Measurements from ENCODE around the gene EML1. TPM values are rescaled to one million over a fixed set of nuclear protein-coding genes. Genes with fewer than 3 reads are reported as not detected.

The EML1 gene
- total RNA-seq, 3 donors from 2014 or later (not counting 1 experiment from before 2014, with no cell fraction given), result not detected

DNA sequence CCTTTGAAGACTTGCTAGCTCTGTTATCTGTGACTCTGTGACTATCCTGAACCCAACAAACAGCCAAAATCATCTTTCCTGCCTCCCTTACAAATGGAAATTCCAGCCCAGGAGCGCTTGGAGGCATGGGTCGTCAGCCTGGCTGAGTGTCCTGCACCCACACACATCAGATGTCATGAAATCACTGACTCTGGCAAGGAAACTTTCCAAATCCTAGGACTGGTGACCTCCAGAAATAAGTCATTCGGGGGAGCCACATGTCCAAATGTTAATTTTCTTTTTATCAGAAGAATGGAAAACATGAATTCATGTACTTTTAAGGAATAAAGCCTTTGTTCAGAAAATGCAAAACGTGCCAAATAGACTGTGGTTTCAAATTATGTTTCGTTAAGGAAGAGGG, 175.7 kb downstream of the EML1 start:
- Mint-ChIP-seq H3K4me1 (peaks cover 9 to 15% of the 10 kb centered on the region in 2 donors), H3K9me3 (no peaks in the 10 kb centered on the region), H3K27me3 (ENCODE audit: low read depth in 2 of 2) (peaks cover 8 to 16% of the 10 kb centered on the region in 2 donors), H3K27ac (no peak overlapping the region), H3K4me3 (peak overlapping the region; percentile 29), H3K36me3 (no peaks in the 10 kb centered on the region)
- Histone ChIP-seq H3K27ac (ENCODE audit: low read length) (no peak overlapping the region), H3K9me3 (ENCODE audit: control insufficient read depth, insufficient read depth, low read length) (no peaks in the 10 kb centered on the region), H3K27me3 (ENCODE audit: control insufficient read depth, insufficient read depth, low read length) (no peaks in the 10 kb centered on the region), H3K4me3 (ENCODE audit: low read length) (no peak overlapping the region), H3K36me3 (ENCODE audit: control insufficient read depth, insufficient read depth, low read length) (no peaks in the 10 kb centered on the region), H3K4me1 (ENCODE audit: control insufficient read depth, insufficient read depth, low read length) (peaks cover 14% of the 10 kb centered on the region)
- 76% methylated on average over 5 of the region's 5 CpGs for WGBS (ENCODE audit: insufficient coverage)
- ATAC-seq (no peak), DNase-seq (no peak)
- TF ChIP-seq CTCF (IDR thresholded peaks at IDR 0.05), result no peak
- intact Hi-C loops (cut with micrococcal nuclease), result no loop called here

- H3K27me3 Mint-ChIP-seq (ENCODE audit: low read depth in 2 of 2), result peaks cover 6 to 8% of the 10 kb centered on the region in 2 donors
- Histone ChIP-seq H3K9me3 (ENCODE audit: control insufficient read depth, insufficient read depth, low read length) (no peaks in the 10 kb centered on the region), H3K4me1 (ENCODE audit: control insufficient read depth, insufficient read depth, low read length) (peaks cover 14% of the 10 kb centered on the region), H3K27me3 (ENCODE audit: control insufficient read depth, insufficient read depth, low read length) (no peaks in the 10 kb centered on the region), H3K27ac (ENCODE audit: low read length) (no peak overlapping the region), H3K4me3 (ENCODE audit: low read length) (no peak overlapping the region), H3K36me3 (ENCODE audit: control insufficient read depth, insufficient read depth, low read length) (no peaks in the 10 kb centered on the region)
- no peaks in the 10 kb centered on the region for H3K9me3 Mint-ChIP-seq
- no peaks in the 10 kb centered on the region for H3K36me3 Mint-ChIP-seq
- no peak for ATAC-seq
- intact Hi-C loops (cut with micrococcal nuclease), result no loop called here
- peaks cover 9 to 16% of the 10 kb centered on the region in 2 donors for H3K4me1 Mint-ChIP-seq
- TF ChIP-seq CTCF (IDR thresholded peaks at IDR 0.05), result no peak
- peak overlapping the region; percentile 74 for H3K4me3 Mint-ChIP-seq
- WGBS (ENCODE audit: insufficient coverage), result 90% methylated on average over 6 of the region's 6 CpGs
- DNase-seq, result no peak
- no peak overlapping the region for H3K27ac Mint-ChIP-seq
Observed at GRCh38 chr14:99969673-99970322, 176.6 kb downstream of the EML1 start.

GRCh38 chr14:99971087-99971940, 178.1 kb downstream of the EML1 start:
- Histone ChIP-seq H3K27me3 (ENCODE audit: control insufficient read depth, insufficient read depth, low read length) (no peaks in the 10 kb centered on the region), H3K27ac (ENCODE audit: low read length) (no peak overlapping the region), H3K4me1 (ENCODE audit: control insufficient read depth, insufficient read depth, low read length) (peaks cover 14% of the 10 kb centered on the region), H3K36me3 (ENCODE audit: control insufficient read depth, insufficient read depth, low read length) (no peaks in the 10 kb centered on the region), H3K4me3 (ENCODE audit: low read length) (peak overlapping the region; percentile 20), H3K9me3 (ENCODE audit: control insufficient read depth, insufficient read depth, low read length) (no peaks in the 10 kb centered on the region)
- H3K4me3 Mint-ChIP-seq, result peak overlapping the region; percentile 75
- TF ChIP-seq CTCF (IDR thresholded peaks at IDR 0.05), result no peak
- H3K27ac Mint-ChIP-seq, result no peak overlapping the region
- 4% methylated on average over 114 of the region's 117 CpGs for WGBS (ENCODE audit: insufficient coverage)
- H3K4me1 Mint-ChIP-seq, result peaks cover 9 to 16% of the 10 kb centered on the region in 2 donors
- ATAC-seq, result peak; percentile 90 to 93 (median 91)
- peak; percentile 78 to 90 for DNase-seq
- peaks cover 6 to 7% of the 10 kb centered on the region in 2 donors for H3K27me3 Mint-ChIP-seq (ENCODE audit: low read depth in 2 of 2)
- H3K36me3 Mint-ChIP-seq, result no peaks in the 10 kb centered on the region
- intact Hi-C loops (cut with micrococcal nuclease), result no loop called here
- no peaks in the 10 kb centered on the region for H3K9me3 Mint-ChIP-seq

Measured in natural killer cell (primary cell).